GM18519 (cell line): Measurements from ENCODE around the gene MYH9.
A peak's percentile ranks its signal among the peaks of the same experiment; 100 is the strongest.

Experiments used
- ATAC-seq: cut with Tn5 transposase; IDR thresholded peaks from one replicate; pipeline ENCODE4 v1.9.1; 2021; ENCODE audit warnings: mild to moderate bottlenecking, moderate library complexity; ENCODE audit not compliant: unreplicated experiment, low FRiP score

The MYH9 gene

DNA sequence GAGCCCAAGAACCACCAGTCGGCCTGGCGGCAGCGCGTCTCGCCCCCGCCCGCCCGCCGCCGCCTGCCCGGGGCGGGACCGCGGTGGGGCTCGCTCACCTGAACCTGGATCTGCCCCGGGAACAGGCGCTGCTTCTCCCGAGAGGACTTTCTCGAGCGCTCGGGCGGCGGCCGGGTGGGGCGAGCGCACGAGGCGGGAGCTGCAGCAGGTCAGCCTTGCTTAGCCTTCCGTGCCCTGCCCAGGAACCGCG, 133 bp downstream of the MYH9 start:
- ATAC-seq = no peak

DNA sequence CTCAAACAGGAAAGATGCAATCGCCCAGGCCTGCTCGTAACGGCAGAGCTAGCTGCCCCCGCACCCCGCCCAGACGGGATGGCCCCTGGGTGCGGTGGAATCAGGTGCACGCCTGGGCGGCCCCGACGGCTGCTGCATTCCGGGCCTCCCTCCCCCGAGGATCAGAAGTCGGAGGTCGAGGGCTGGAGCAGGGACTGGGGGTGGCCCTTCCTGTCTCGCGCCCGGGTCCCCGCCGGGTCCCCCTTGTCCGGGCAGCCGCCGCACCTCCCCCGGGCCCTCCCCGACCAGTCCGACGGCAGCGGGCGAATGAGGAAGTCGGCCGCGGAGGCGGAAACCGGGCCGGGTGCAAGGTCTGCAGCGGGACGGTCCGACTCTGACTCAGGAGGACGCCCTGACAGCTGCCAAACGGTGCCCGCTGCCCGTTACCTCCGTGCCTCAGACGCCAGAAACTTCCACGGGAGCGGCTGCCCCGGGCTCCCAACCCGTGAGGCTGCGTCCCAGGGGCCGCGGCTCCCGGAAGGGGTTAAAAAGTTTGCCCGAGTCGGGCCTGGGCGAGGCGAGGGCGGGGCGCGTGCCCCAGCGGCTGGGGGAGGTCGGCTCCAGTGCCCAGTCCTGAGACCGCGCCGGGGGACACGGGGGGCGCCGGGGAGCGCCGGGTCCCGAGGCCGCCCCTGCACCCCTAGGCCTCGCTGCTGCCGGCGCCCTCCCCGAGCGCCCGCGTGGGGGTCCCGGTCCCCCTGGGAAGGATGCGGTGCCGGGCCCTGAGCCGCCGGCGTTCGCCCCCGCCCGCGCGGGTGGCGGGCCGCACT, 663 bp downstream of the MYH9 start:
- peak; percentile 14 for ATAC-seq

DNA sequence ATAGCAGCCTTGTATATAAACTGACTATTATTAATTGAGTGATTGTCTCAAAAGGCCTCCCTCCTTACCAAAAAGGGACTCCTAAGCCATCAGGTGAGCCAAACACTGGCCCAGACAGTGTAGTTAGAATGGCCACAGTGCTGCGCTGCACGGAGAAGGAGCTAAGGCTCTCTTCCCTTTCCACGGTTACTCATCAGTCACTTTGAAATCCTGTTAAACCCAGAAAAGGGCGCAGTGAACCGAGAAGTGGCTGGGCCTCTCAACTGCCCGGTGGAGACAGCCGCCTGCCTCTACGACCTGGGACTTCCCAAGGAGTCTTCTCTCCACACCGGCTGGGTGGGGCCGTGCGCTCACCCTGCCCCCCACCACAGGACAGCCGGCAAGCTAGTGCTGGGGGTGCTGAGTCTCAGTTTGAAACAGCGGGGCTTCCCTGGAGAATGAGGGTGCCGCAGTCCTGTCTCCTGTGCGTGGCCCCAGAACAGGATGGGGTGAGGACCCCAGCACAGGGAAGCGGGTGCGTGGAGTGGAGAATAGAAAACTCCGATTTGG, 1.3 kb downstream of the MYH9 start:
- ATAC-seq = no peak

DNA sequence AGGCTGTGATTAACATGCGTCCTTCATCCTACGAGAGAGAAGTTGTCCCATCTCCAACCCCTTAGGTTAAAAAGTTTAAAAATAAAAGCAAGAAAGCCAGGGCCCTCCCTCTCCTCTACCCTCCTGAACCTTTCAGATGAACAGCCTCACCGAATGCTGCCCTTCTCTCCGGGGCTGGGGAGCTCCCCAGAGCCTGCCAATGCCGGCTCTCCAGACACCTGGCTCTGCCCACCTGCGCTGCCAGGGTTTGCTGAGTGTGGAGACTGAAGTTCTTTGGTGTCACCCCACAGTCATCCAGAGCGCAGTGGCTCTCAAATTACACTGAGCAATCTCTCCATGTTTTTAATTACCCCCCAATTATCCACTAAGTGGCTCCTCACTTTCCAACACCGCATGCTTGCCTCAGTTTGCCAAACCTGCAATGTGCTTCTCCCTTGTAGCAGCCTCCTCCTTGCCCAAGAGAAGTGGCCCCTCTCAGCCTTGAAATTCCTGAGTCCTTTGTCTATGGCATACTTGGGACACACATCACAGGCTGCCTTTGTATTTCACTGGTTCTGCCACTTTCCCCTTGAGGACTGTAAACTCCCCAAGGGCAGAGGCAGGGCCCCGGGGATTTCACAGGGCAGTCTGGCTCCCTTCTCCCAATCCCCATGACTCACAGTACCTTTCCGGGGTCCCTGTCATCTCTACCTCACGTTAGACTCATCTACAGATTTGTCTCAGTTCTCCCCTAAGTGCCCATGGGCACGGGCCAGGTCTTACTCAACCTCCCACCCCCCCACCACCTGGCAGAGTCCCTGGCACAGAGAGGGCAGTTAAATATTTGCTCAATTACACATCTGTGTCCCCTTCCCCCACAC, 2.0 kb downstream of the MYH9 start:
- ATAC-seq = no peak

DNA sequence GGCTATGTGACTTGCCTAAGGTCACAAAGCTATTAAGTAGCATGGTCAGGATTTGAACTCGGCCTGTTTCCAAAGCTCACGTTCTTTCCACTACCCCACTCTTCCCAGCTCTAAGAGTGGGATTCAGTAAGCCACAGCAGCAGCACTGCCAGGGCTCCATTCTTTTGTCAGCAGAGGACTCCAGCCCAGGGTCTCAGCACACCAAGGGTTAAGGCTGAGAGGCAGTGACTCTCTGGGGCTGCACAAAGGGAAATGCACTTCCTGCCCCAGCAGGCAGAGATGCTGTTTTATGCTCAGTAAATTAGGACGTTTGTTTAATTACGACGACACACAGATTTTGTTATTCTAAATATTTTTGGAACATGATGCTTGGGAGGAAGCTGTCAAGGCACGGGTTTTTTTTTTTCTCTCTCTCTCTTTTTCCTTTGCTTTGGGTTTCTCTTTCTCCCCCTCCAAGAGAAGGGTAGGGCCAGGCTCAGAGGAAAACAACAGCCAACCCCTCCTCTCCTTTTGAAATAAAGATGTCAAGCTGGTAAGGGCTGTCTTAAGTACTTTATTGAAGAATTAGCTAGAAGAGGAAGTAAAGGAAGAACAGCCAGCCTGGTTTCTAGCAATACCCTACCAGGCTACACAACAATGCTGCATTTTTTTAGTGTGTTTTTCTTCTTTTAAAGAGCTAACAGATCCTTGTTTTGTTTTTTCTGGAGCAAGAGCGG, 2.8 kb downstream of the MYH9 start:
- no peak for ATAC-seq

DNA sequence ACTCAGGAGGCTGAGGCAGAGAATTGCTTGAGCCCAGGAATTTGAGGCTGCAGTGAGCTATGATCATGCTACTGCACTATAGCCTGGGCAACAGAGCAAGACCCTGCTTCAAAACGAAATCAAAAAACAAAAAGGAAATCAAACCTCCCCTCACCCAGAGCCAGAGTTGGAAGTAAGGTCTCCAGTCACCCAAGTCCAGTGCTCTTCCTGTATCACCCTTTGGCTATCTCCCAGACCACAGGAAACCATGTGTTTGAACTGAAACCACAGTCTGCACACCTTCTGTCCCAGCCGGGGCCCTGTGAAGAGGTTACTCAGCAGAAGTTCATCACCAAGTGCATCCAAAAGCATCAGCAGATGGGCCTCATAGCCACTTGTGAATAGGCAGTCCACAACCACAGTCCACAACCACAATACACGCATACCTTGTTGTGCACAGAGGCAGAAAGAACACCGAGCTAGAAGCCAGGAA, 4.6 kb downstream of the MYH9 start:
- ATAC-seq = no peak

DNA sequence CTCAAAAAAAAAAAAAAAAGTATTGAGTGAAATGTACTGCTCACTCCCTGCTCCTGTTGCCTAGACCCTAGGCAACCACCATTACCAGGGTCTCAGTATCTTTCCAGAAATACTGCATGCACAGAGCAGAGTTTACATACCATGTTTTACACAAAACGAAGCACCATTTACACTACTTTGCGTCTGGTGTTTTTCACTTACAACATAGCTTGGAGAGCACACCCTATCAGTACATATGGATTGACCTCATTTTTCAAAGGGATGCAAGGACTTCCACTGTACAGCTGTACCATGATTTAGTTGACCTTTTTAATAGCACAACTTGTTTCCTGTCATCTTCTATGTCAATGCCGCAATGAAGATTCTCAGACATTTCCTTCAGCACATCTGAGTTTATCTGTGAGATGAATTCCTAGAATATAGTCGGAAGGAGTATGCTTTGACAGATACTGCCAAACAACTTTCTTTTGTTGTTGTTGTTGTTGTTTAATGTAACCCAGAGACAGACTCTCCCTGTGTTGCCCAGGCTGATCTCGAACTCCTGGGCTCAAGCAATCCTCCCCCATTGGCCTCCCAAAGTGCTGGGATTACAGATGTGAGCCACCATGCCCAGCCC, 6.1 kb downstream of the MYH9 start:
- ATAC-seq = no peak

DNA sequence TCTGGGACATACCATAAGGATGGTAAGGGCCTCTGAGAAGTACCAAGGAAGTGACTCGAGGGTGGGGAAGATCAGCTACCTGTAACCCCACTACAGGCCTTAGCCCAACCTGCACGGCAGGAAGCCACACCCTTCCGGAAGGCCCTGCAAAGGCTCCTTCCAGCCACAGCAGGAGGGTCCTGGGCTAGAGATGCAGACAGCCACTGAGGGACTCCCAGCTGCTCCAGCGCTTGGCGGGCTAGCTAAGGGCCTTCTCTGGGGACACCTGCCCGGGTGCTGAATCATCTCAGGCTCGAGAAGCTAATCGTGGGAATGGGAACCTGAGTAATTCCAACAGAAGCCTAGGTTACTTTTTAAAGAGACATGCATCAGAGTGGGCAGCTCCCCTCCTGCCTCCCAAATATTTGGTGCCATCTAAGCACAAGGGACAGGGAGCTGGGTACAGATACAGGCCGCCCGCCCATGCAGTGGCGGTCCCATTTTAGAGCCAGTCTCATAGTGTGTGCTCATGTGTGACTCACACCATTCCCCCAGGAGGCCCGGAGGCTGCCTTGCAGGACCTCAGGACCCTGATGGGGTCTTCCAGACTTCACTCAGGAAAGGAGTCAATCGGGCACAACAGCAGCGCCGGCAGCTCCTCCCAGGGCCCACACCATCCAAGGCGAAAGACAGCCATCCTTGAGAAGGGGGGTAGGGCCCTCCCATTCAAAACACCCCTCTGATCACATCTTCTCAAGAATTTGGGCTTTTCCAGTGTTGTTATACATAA, 8.0 kb downstream of the MYH9 start:
- no peak for ATAC-seq

DNA sequence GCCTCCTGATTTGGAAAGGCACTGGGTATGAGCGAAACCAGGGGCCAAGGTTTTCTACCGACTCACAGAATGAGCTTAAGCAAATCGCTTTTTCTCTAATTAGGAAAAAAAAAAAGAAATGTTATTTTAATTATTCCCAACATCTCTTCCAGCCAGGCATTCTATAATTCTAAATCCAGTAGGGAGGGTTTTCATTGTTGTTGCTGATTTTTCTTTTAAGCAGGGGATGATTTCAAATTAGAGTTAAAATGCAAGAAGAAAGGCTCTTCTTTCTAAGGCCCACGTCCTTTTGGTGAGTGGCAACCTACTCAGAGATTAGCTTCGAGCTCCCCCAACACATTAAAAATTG, 8.9 kb downstream of the MYH9 start:
- no peak for ATAC-seq

DNA sequence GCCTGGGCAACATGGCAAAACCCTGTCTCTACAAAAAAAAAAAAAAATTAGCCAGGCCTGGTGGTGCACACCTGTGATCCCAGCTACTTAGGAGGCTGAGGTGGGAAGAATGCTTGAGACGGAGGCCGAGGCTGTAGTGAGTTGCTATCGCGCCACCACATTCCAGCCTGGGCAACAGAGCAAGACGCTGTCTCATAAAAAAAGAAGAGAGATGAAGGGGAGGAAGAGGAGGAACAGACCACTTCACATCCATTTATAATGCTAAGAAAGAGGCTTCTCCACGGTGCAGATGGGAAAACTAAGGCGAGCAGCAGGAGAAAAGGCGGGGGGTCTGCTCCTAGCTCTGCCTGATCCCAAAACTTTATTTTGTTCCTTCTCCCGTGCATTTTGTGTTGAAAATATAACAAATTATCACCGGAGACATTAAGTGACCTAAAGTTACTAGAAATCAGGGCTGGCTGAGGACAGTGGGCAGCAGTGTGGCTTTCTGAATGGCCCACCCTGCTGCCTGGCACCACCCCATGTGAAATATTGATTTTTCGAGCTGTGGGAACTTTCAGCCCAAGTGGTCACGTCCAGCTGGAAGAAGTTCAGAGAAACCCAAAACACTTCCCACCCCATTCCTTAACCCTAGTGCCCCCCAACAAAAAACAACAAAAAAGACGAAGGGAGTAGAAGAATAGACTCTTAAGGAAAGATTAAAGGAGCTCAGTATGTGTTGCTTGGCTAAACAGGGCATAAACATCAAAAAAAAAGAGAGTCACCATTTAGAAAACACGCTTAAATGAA, 9.5 kb downstream of the MYH9 start:
- no peak for ATAC-seq

DNA sequence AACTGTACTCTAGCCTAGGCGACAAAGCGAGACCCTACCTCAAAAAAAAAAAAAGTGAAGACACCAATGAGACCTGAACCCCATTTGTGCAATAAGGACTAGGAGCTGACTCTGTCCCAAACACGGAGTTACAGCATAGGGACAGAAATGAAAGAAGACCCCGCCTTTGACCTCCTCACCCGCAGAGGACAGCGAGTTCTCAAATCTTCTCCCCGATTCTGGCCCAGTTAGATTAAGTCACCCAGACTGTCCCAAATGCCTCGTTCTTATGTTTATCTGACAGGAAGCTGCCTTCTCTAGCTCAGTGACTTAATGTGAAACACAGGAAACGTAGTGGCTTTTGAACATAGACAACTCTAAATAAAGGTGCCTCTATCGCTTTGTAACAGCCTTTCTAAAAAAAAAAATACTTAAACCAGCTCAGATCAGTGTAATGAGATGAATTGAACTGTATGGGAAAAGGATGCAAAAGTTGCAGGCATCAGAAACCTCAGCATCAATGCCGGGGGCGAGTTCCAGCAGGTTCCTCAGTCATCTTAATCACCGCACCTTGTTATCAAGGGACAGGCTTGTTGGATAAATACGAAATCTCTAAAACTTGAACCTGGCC, 10.6 kb downstream of the MYH9 start:
- no peak for ATAC-seq

DNA sequence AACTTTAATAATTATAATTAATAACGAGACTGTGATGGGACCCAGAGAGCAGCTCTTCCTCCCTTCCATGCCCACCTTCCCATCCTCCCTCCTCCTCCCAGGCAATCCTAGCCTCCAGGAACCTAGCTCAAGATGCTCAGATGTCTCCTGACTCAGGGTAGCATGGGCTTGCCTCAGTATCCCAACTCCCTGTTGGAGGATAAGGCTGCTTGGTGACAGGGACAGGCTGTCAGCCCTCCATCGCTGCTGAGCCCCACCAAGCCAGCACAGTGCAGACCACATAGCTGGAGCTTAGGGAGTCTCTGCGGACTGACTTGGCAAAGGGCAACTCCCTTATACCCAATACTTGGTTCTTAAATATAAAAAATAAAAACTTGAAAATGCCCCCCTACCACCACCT, 11.5 kb downstream of the MYH9 start:
- no peak for ATAC-seq

DNA sequence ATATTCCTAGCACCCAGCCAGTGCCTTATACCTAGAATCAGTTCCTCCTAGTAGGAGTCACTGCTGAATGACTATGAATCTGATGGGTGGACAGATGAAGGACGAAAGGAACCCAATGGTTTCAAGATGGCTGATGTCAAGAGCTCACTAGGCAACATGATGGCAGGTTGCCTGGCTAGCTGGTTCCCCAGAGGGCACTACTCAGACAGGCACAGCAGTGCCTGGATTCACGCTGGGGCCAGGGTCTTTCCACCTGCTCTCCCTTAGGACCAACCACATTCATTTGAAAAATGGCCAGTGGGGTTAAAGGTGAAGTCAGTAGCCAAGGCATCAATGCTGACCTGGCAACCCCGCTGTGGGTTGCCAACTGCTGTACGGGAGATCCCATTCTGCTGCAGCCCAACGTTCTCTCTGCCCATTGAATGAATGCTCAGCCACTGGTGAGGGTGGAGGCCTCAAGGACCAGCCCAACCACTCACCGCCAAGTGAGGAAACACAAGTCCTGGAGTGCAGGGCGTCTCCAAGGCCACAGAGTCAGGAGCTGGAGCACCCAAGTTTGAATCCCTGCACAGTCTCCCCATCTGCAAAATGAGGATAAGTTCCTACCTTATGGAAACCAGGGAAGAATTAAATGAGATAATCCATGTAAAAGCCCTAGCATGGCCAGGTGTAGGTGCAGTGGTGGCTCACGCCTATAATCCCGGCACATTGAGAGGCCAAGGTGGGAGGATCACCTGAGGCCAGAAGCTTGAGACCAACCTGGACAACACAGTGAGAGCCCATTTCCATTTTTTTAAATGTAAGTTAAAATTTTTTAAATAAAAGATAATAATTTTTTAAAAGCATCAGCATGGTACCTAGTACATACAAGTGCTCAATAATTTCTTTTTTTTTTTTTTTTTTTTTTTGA, 12.4 kb downstream of the MYH9 start:
- ATAC-seq = no peak

DNA sequence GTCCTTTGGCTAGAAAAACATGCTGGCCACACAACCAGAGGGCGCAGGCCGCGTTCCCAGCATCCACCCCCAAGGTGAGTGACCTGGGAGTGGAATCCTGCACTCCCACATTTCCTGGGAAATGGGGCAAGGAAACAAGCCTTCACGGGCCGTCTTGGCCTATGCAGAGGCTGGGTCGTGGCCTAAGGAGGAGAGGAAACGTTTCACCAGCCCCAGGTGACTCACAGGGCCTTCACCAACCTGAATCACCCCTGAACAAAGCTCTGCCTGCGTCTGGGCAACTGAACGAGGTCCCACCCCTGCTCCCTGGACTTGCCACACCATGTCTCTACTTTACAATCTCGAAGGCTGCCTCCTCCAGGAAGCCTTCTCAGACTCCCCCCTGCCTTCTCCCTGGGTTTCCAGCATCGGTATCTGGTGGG, 13.2 kb downstream of the MYH9 start:
- no peak for ATAC-seq

DNA sequence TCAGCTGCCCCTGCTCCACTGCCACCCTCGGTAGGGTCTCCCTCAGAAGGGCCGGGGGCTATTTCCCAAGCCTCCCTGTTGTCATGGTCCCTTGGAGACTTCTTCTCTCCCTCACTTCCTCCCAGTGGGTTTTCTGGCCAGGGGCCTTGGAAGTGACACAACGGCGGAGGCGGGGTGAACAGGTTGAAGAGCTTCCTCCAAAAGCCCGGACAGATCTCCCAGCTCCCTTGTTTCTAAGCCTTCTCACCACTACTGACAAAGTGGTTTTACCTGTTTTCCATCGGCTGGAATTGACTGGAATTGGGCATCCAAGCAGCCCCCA, 14.5 kb downstream of the MYH9 start:
- no peak for ATAC-seq

DNA sequence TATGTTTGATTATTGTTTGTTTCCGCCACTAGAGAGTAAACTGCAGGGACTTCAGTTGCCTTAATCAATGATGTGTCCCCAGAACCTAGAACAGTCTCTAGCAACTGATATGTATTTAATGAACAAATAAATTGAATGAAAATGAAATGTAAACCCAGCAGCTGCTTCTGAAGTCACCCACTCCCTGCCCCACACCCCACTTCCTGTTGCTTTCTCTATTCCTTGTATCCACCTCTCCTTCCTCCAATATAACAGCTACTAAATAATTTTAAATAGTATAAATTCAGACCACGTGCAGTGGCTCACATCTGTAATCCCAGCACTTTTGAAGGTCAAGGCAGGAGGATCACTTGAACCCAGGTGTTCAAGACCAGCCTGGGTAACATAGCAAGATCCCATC, 15.8 kb downstream of the MYH9 start:
- no peak for ATAC-seq

DNA sequence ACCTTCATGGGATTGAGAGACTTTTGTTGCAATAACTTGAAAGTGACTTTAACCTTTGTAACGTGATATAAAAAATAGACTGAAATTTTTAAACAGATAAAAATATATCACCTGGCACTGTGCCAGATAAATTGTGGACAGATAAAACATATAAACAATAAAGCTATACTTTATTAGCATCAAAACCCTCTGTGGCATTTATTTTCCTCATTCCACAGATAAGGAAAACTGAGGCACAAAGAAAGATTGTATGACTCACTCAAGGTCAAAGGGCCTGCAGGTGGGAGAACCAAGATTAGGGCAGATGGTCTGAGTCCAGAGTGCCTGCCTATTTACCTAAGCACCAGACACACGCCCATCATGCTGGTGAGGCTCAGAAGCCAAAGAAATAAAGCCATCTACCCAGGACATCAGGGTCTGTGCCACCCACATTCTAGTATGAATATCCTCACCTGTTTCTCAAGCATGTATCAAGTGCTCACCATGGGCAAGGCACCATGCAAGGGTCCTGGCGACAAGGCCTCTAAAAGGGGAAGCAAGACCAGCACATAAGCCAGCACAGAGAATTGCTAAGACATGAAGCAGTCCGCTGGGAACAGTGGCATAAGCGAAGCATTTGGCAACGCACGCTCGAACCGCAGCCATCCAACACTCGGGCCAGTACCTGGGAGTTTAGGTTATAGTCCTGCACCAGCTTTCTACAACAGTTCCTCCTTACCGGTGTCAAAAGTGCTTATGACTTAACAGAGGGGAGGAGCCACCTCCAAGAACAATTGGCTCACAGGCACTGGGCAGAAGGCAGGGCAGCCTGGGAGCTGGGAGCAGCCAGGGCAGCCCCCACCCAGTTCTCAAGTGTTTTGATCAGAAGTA, 17.6 kb downstream of the MYH9 start:
- ATAC-seq = no peak
